ENCODE results near the gene OXA1L. TPM values are rescaled to one million over a fixed set of nuclear protein-coding genes. Genes with fewer than 3 reads are reported as not detected.

Gene OXA1L
- total RNA-seq, 1 experiment from 2014 or later: 138 TPM

DNA sequence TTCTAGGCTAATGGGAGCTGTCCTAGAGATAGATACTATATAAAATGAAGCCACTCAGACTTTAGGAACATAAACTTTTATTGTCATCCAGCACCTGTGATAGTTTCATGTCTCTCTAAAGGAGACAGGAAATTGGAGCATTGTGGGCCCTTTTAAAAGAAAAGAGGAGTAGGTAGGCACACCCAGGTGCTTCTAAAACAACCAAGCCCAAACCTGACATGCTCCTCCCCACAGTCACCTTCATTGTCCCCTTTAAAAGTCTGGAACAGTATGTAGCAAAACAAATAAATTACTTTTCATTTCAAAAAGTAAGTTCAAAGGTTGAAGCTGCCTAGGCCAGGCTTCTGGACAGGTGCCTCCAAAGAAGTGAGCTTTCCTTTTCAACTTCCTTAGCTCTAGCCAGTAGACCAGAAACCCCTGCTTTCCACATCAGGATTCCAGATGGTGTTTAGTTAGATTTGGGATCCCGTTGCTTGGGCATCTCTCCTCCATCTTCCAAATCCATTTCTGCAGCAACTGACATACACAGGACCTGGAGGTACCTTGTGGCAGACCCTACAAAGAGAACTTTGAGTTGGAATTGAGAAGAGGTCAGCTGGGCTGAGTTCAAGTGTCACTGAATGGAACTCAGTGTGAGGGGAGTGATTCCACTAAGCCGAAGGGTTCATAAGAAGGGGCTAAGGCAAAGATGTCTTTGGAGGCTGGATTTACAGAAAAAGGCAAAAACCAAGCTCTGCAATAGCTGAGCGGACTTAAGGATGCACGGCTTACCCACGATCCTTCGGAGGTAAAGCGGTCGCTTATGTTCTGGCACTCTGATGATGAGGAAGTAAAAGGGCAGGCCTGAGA lies 6.9 kb downstream of the OXA1L start (continued):
- TF ChIP-seq, protein P1, sequence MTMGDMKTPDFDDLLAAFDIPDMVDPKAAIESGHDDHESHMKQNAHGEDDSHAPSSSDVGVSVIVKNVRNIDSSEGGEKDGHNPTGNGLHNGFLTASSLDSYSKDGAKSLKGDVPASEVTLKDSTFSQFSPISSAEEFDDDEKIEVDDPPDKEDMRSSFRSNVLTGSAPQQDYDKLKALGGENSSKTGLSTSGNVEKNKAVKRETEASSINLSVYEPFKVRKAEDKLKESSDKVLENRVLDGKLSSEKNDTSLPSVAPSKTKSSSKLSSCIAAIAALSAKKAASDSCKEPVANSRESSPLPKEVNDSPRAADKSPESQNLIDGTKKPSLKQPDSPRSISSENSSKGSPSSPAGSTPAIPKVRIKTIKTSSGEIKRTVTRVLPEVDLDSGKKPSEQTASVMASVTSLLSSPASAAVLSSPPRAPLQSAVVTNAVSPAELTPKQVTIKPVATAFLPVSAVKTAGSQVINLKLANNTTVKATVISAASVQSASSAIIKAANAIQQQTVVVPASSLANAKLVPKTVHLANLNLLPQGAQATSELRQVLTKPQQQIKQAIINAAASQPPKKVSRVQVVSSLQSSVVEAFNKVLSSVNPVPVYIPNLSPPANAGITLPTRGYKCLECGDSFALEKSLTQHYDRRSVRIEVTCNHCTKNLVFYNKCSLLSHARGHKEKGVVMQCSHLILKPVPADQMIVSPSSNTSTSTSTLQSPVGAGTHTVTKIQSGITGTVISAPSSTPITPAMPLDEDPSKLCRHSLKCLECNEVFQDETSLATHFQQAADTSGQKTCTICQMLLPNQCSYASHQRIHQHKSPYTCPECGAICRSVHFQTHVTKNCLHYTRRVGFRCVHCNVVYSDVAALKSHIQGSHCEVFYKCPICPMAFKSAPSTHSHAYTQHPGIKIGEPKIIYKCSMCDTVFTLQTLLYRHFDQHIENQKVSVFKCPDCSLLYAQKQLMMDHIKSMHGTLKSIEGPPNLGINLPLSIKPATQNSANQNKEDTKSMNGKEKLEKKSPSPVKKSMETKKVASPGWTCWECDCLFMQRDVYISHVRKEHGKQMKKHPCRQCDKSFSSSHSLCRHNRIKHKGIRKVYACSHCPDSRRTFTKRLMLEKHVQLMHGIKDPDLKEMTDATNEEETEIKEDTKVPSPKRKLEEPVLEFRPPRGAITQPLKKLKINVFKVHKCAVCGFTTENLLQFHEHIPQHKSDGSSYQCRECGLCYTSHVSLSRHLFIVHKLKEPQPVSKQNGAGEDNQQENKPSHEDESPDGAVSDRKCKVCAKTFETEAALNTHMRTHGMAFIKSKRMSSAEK (CRISPR knock-in tag; IDR thresholded peaks at IDR 0.05; ENCODE audit: borderline replicate concordance): no peak
- TF ChIP-seq FOXJ3 (CRISPR knock-in tag; IDR thresholded peaks at IDR 0.05; ENCODE audit: borderline replicate concordance): no peak

DNA sequence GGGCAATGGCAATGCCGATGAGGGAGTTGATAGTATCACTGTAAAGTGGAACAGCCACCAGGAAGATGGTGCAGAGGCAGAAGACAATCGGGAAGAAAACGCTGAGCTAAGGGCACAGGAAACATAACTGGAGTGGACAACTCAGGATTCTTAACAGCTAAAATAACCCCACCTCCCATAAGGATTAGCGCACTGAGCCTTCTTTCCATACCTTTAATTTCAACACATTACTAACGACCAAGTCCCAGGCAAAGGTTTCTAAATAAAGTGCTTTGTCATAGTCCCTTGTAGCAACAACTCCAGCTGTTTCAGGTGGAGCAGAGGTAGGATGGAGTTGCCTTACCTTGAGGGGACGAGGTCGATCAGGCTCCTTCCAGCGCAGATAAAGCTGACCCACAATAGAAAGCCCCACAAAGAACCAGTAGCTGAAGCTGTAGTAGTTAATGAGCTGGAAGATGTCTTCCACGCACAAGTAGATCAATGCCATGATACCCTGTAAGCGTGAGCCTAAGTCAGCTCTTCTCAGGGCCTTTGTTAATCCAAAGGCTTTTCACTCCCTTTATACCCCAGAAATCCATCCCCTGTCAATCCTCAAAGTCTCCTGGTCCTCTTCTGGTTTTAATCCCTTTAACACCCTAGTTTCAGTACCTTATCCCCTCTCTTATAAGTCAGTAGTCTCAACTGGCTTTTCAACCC lies 7.7 kb downstream of the OXA1L start:
- POLR2A ChIA-PET: no interaction called here
- no peaks in the 10 kb centered on the region for H3K4me1 Mint-ChIP-seq
- no peak for ATAC-seq
- H3K27me3 Mint-ChIP-seq (ENCODE audit: low read depth): no peaks in the 10 kb centered on the region
- CTCF ChIA-PET: interaction anchor here (0.7 to 3.0 kb wide), 5 partner anchors 48 to 204 kb away, joined by 3 to 12 read pairs (median 5); no protein-coding TSS in a partner anchor
- H3K9me3 Mint-ChIP-seq: no peaks in the 10 kb centered on the region
- peak overlapping the region; percentile 42 for H3K27ac Mint-ChIP-seq
- DNase-seq (ENCODE audit: low spot score): no peak
- H3K36me3 Mint-ChIP-seq: peaks cover 36% of the 10 kb centered on the region
- H3K4me3 Mint-ChIP-seq: no peak overlapping the region
- TF ChIP-seq, protein P2, sequence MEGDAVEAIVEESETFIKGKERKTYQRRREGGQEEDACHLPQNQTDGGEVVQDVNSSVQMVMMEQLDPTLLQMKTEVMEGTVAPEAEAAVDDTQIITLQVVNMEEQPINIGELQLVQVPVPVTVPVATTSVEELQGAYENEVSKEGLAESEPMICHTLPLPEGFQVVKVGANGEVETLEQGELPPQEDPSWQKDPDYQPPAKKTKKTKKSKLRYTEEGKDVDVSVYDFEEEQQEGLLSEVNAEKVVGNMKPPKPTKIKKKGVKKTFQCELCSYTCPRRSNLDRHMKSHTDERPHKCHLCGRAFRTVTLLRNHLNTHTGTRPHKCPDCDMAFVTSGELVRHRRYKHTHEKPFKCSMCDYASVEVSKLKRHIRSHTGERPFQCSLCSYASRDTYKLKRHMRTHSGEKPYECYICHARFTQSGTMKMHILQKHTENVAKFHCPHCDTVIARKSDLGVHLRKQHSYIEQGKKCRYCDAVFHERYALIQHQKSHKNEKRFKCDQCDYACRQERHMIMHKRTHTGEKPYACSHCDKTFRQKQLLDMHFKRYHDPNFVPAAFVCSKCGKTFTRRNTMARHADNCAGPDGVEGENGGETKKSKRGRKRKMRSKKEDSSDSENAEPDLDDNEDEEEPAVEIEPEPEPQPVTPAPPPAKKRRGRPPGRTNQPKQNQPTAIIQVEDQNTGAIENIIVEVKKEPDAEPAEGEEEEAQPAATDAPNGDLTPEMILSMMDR (IDR thresholded peaks at IDR 0.05): no peak
- TF ChIP-seq ZNF671 (CRISPR knock-in tag; IDR thresholded peaks at IDR 0.05) (no peak), SMAD4 (CRISPR knock-in tag; IDR thresholded peaks at IDR 0.05) (no peak), ZNF121 (CRISPR knock-in tag; IDR thresholded peaks at IDR 0.05) (no peak), ATF1 (CRISPR knock-in tag; IDR thresholded peaks at IDR 0.05) (no peak), TCF7 (CRISPR knock-in tag; IDR thresholded peaks at IDR 0.05; ENCODE audit: low read depth) (no peak), ZNF423 (CRISPR knock-in tag; IDR thresholded peaks at IDR 0.05) (no peak), NR2C2 (CRISPR knock-in tag; IDR thresholded peaks at IDR 0.05) (no peak), CBFB (CRISPR knock-in tag; IDR thresholded peaks at IDR 0.05; ENCODE audit: low read depth) (no peak), JUN (CRISPR knock-in tag; IDR thresholded peaks at IDR 0.05) (no peak), FOXK1 (CRISPR knock-in tag; IDR thresholded peaks at IDR 0.05) (no peak), IRF2 (CRISPR knock-in tag; IDR thresholded peaks at IDR 0.05; ENCODE audit: borderline replicate concordance, low read depth) (no peak)
- TF ChIP-seq, protein P3, sequence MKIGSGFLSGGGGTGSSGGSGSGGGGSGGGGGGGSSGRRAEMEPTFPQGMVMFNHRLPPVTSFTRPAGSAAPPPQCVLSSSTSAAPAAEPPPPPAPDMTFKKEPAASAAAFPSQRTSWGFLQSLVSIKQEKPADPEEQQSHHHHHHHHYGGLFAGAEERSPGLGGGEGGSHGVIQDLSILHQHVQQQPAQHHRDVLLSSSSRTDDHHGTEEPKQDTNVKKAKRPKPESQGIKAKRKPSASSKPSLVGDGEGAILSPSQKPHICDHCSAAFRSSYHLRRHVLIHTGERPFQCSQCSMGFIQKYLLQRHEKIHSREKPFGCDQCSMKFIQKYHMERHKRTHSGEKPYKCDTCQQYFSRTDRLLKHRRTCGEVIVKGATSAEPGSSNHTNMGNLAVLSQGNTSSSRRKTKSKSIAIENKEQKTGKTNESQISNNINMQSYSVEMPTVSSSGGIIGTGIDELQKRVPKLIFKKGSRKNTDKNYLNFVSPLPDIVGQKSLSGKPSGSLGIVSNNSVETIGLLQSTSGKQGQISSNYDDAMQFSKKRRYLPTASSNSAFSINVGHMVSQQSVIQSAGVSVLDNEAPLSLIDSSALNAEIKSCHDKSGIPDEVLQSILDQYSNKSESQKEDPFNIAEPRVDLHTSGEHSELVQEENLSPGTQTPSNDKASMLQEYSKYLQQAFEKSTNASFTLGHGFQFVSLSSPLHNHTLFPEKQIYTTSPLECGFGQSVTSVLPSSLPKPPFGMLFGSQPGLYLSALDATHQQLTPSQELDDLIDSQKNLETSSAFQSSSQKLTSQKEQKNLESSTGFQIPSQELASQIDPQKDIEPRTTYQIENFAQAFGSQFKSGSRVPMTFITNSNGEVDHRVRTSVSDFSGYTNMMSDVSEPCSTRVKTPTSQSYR (CRISPR knock-in tag; IDR thresholded peaks at IDR 0.05): no peak
- TF ChIP-seq, protein P4, sequence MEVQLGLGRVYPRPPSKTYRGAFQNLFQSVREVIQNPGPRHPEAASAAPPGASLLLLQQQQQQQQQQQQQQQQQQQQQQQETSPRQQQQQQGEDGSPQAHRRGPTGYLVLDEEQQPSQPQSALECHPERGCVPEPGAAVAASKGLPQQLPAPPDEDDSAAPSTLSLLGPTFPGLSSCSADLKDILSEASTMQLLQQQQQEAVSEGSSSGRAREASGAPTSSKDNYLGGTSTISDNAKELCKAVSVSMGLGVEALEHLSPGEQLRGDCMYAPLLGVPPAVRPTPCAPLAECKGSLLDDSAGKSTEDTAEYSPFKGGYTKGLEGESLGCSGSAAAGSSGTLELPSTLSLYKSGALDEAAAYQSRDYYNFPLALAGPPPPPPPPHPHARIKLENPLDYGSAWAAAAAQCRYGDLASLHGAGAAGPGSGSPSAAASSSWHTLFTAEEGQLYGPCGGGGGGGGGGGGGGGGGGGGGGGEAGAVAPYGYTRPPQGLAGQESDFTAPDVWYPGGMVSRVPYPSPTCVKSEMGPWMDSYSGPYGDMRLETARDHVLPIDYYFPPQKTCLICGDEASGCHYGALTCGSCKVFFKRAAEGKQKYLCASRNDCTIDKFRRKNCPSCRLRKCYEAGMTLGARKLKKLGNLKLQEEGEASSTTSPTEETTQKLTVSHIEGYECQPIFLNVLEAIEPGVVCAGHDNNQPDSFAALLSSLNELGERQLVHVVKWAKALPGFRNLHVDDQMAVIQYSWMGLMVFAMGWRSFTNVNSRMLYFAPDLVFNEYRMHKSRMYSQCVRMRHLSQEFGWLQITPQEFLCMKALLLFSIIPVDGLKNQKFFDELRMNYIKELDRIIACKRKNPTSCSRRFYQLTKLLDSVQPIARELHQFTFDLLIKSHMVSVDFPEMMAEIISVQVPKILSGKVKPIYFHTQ (CRISPR knock-in tag; IDR thresholded peaks at IDR 0.05): no peak
- TF ChIP-seq, protein P5, sequence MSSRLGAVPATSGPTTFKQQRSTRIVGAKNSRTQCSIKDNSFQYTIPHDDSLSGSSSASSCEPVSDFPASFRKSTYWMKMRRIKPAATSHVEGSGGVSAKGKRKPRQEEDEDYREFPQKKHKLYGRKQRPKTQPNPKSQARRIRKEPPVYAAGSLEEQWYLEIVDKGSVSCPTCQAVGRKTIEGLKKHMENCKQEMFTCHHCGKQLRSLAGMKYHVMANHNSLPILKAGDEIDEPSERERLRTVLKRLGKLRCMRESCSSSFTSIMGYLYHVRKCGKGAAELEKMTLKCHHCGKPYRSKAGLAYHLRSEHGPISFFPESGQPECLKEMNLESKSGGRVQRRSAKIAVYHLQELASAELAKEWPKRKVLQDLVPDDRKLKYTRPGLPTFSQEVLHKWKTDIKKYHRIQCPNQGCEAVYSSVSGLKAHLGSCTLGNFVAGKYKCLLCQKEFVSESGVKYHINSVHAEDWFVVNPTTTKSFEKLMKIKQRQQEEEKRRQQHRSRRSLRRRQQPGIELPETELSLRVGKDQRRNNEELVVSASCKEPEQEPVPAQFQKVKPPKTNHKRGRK (CRISPR knock-in tag; IDR thresholded peaks at IDR 0.05; ENCODE audit: borderline replicate concordance): no peak

Data from WTC11 (cell line).